Neural progenitor cell (in vitro differentiated cells): ENCODE data around the gene GABBR2. TPM values are rescaled to one million over a fixed set of nuclear protein-coding genes. Genes with fewer than 3 reads are reported as not detected.

Source experiments
- DNase-seq: peaks from one replicate; pipeline ENCODE4 v3.0.0-alpha.2; 2016; ENCODE audit warnings: low spot score
- H2AFZ ChIP-seq: fragments of 200-600 bp; sonication (generic); replicated peaks from 2 replicates; pipeline ENCODE4 v1.6.1; 2016; ENCODE audit warnings: antibody characterized with exemption
- H3F3A ChIP-seq: fragments of 200-600 bp; sonication (generic); 2 replicates; pipeline ENCODE4 v1.6.1; 2016; ENCODE audit warnings: antibody characterized with exemption, low read depth
- H3K27ac ChIP-seq: fragments of 200-600 bp; sonication (generic); 2 replicates; pipeline ENCODE4 v1.5.1; 2016; ENCODE audit warnings: mild to moderate bottlenecking
- H3K27me3 ChIP-seq: fragments of 200-600 bp; sonication (generic); 2 replicates; pipeline ENCODE4 v1.6.1; 2016; ENCODE audit warnings: mild to moderate bottlenecking, moderate library complexity
- H3K36me3 ChIP-seq: fragments of 200-600 bp; sonication (generic); 2 replicates; pipeline ENCODE4 v1.5.1; 2016
- H3K4me1 ChIP-seq: fragments of 200-600 bp; sonication (generic); 2 replicates; pipeline ENCODE4 v1.6.1; 2016; ENCODE audit warnings: mixed run types
- H3K4me2 ChIP-seq: fragments of 200-600 bp; sonication (generic); 2 replicates; pipeline ENCODE4 v1.6.1; 2016
- H3K4me3 ChIP-seq: fragments of 200-600 bp; sonication (generic); 2 replicates; pipeline ENCODE4 v1.5.1; 2016
- H3K79me2 ChIP-seq: fragments of 200-600 bp; sonication (generic); 2 replicates; pipeline ENCODE4 v1.6.1; 2016; ENCODE audit warnings: low read depth
- H3K9ac ChIP-seq: fragments of 200-600 bp; sonication (generic); 2 replicates; pipeline ENCODE4 v1.6.1; 2016
- H3K9me3 ChIP-seq: fragments of 200-600 bp; sonication (generic); 2 replicates; pipeline ENCODE4 v1.5.1; 2016; ENCODE audit warnings: low read depth
- H4K20me1 ChIP-seq: fragments of 200-600 bp; sonication (generic); 2 replicates; pipeline ENCODE4 v1.6.1; 2016; ENCODE audit warnings: low read depth
- H3K27ac Mint-ChIP-seq: 3 replicates; pipeline ENCODE4 v1.8.0; 2021; ENCODE audit warnings: mixed read lengths
- H3K27me3 Mint-ChIP-seq: 2 replicates; pipeline ENCODE4 v1.8.0; 2022; ENCODE audit warnings: low read depth, mild to moderate bottlenecking, inconsistent platforms, moderate library complexity, mixed read lengths; ENCODE audit not compliant: insufficient read depth
- H3K36me3 Mint-ChIP-seq: 3 replicates; pipeline ENCODE4 v1.8.0; 2021; ENCODE audit warnings: mixed read lengths
- H3K4me1 Mint-ChIP-seq: 3 replicates; pipeline ENCODE4 v1.8.0; 2021; ENCODE audit warnings: mixed read lengths
- H3K4me3 Mint-ChIP-seq: 3 replicates; pipeline ENCODE4 v1.8.0; 2021; ENCODE audit warnings: mild to moderate bottlenecking, moderate library complexity, mixed read lengths
- H3K9me3 Mint-ChIP-seq: 3 replicates; pipeline ENCODE4 v1.8.0; 2020; ENCODE audit warnings: mixed read lengths
- EZH2 ChIP-seq: fragments of 200-600 bp; sonication (generic); IDR thresholded peaks from 2 replicates; pipeline ENCODE4 v1.6.1; 2017; ENCODE audit warnings: antibody characterized with exemption, mild to moderate bottlenecking, moderate library complexity
- EZH2phosphoT487 ChIP-seq: fragments of 200-600 bp; sonication (generic); IDR thresholded peaks from 2 replicates; pipeline ENCODE4 v1.6.1; 2017; ENCODE audit warnings: antibody characterized with exemption
- total RNA-seq: library from RNA; depleted of rRNA; stranded (reverse); fragments of >200 nt; gene quantifications from 2 replicates; pipeline ENCODE4 v1.2.3, GENCODE V29; 2015; ENCODE audit warnings: low replicate concordance
- TF ChIP-seq, protein P1 (sequence below): fragments of 200-600 bp; sonication (generic); IDR thresholded peaks from 2 replicates; pipeline ENCODE4 v1.5.1; 2017; ENCODE audit warnings: antibody characterized with exemption, mild to moderate bottlenecking

GABBR2 gene
- total RNA-seq, 1 donor from 2014 or later, result not detected

DNA sequence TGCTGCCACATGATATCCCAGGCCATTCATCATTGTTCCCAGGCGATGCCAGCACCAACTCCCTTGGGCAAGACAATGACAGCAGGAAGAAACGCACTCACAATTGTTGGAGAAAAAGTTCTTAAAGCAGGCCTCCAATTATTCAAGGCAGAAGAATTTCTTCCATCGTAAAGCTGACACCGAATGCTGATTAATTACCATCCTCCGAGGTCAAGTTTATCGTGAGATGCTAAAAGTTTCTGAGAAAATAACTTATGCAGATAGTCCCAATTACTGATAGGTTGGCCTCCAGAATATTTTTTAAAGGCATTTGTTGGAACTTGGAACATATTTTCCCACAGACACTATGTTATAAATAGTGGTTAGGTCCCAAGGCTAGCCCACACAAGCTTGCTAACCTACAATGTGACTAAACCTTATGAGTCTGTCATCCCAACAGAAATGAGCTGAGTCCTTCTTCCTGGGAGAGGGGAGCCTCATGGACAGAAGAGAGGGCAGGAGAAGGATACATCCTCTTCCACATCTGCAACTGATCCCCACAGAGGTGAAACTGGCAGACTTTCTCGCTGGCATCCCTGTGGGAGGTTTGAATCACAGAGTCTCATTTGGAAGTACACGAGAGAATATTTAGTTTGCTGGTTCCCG lies 250.9 kb downstream of the GABBR2 start:
- DNase-seq, result no peak
- no peak for TF ChIP-seq EZH2phosphoT487
- TF ChIP-seq EZH2, result no peak
- TF ChIP-seq, protein P1, sequence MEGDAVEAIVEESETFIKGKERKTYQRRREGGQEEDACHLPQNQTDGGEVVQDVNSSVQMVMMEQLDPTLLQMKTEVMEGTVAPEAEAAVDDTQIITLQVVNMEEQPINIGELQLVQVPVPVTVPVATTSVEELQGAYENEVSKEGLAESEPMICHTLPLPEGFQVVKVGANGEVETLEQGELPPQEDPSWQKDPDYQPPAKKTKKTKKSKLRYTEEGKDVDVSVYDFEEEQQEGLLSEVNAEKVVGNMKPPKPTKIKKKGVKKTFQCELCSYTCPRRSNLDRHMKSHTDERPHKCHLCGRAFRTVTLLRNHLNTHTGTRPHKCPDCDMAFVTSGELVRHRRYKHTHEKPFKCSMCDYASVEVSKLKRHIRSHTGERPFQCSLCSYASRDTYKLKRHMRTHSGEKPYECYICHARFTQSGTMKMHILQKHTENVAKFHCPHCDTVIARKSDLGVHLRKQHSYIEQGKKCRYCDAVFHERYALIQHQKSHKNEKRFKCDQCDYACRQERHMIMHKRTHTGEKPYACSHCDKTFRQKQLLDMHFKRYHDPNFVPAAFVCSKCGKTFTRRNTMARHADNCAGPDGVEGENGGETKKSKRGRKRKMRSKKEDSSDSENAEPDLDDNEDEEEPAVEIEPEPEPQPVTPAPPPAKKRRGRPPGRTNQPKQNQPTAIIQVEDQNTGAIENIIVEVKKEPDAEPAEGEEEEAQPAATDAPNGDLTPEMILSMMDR, result no peak
- H3K4me2 ChIP-seq, result no peak overlapping the region
- no peaks in the 10 kb centered on the region for H3K4me1 ChIP-seq
- H2AFZ ChIP-seq, result no peak overlapping the region
- no peak overlapping the region for H3K4me3 Mint-ChIP-seq
- no peak overlapping the region for H3K27ac ChIP-seq
- peaks cover 4% of the 10 kb centered on the region for H3K4me1 Mint-ChIP-seq
- H3K79me2 ChIP-seq, result no peaks in the 10 kb centered on the region
- H4K20me1 ChIP-seq, result no peaks in the 10 kb centered on the region
- no peaks in the 10 kb centered on the region for H3F3A ChIP-seq
- peaks cover 17% of the 10 kb centered on the region for H3K9me3 ChIP-seq
- no peaks in the 10 kb centered on the region for H3K36me3 Mint-ChIP-seq
- no peaks in the 10 kb centered on the region for H3K27me3 ChIP-seq
- H3K27me3 Mint-ChIP-seq, result peaks cover 5% of the 10 kb centered on the region
- H3K9me3 Mint-ChIP-seq, result peaks cover 26% of the 10 kb centered on the region
- no peak overlapping the region for H3K27ac Mint-ChIP-seq
- no peak overlapping the region for H3K9ac ChIP-seq
- no peak overlapping the region for H3K4me3 ChIP-seq
- H3K36me3 ChIP-seq, result no peaks in the 10 kb centered on the region

DNA sequence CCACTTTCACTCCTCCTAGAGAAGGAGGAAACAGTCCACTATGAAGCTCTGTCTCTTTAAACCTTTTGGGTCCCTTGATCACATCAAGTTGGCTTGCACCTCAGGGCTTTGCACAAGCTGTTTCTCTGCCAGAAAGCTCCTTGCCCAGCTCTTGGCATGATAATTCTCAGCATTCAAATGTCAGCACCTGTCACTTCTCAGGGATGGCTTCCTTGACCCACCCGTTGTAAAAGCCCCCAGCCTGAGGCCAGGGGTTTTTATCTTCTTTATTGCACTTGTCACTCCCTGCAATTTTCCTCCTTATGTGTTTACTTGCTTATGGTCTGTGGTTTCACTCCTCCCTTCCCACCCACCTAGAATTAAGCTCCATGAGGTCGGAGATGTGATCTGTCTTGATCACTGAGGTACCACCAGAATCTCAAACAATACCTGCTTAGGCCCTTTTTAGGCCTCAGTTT lies 252.6 kb downstream of the GABBR2 start:
- no peak overlapping the region for H3K4me3 Mint-ChIP-seq
- Histone ChIP-seq H3F3A (no peaks in the 10 kb centered on the region), H3K9me3 (peaks cover 7% of the 10 kb centered on the region)

DNA sequence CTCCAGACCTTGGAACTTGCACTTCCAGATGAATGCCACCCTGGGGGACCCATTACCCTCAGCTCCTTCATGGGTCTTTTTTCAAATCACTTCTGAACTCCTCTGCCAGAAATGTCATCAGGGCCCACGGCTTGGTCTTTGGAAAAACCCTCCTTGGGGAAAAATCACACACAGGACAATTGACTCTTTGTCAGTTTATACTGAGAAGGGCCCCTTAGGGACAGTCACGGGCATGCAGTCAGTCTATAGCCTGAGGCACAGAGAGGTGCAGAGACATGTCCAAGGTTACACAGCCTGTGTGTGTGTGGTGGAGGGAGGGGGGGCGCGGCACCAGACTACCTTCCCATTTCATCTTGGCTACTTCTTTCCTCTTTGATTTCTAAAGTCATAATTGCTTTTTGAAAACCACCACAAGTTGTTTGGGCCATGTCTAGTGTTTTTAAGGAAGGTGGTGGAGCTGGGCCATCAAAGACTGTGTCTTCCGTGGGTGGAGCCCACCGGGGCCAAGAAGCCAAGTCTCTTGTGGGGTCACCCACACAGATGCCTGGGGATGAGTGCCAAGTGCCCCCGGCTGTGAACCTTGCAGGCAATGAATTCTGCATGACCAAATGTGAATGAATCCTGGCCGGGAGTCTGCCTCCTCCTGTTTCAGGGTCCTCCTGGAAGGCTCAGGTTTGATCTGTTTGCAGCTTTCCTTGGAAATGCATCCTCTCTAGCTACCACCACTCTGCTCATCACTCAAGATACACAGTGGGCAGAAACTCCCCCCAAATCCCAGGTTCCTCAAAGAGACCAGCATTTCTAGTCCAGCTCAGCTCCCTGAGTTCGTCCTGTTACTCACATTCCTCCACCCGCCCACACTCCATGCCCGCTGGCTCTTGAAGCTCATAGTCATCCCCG lies 253.2 kb downstream of the GABBR2 start:
- no peaks in the 10 kb centered on the region for H3K79me2 ChIP-seq
- H3K27ac Mint-ChIP-seq, result peak overlapping the region; percentile 54
- H3K27ac ChIP-seq, result no peak overlapping the region
- TF ChIP-seq, protein P1, result no peak
- TF ChIP-seq EZH2 (no peak), EZH2phosphoT487 (no peak)
- no peaks in the 10 kb centered on the region for H3F3A ChIP-seq
- no peak overlapping the region for H2AFZ ChIP-seq
- H3K27me3 ChIP-seq, result no peaks in the 10 kb centered on the region
- H3K4me3 ChIP-seq, result no peak overlapping the region
- no peaks in the 10 kb centered on the region for H4K20me1 ChIP-seq
- H3K4me2 ChIP-seq, result no peak overlapping the region
- peaks cover 10% of the 10 kb centered on the region for H3K9me3 Mint-ChIP-seq
- H3K9ac ChIP-seq, result no peak overlapping the region
- DNase-seq, result no peak
- no peaks in the 10 kb centered on the region for H3K4me1 ChIP-seq
- H3K4me1 Mint-ChIP-seq, result peaks cover 4% of the 10 kb centered on the region
- H3K36me3 Mint-ChIP-seq, result no peaks in the 10 kb centered on the region
- H3K4me3 Mint-ChIP-seq, result no peak overlapping the region
- H3K36me3 ChIP-seq, result no peaks in the 10 kb centered on the region
- peaks cover under 1% of the 10 kb centered on the region for H3K9me3 ChIP-seq
- H3K27me3 Mint-ChIP-seq, result peaks cover 10% of the 10 kb centered on the region

More for the DNA sequence above, 252.6 kb downstream of the GABBR2 start:
- peaks cover 10% of the 10 kb centered on the region for H3K27me3 Mint-ChIP-seq
- no peaks in the 10 kb centered on the region for H3K36me3 Mint-ChIP-seq
- H3K4me1 Mint-ChIP-seq, result peaks cover 4% of the 10 kb centered on the region
- Histone ChIP-seq H3K79me2 (no peaks in the 10 kb centered on the region), H3K9ac (no peak overlapping the region), H3K4me2 (no peak overlapping the region), H3K4me1 (no peaks in the 10 kb centered on the region), H3K36me3 (no peaks in the 10 kb centered on the region), H3K27ac (no peak overlapping the region), H3K27me3 (no peaks in the 10 kb centered on the region), H4K20me1 (no peaks in the 10 kb centered on the region), H2AFZ (no peak overlapping the region), H3K4me3 (no peak overlapping the region)
- H3K27ac Mint-ChIP-seq, result no peak overlapping the region
- peaks cover 16% of the 10 kb centered on the region for H3K9me3 Mint-ChIP-seq
- DNase-seq, result no peak
- TF ChIP-seq EZH2phosphoT487, result no peak
- TF ChIP-seq EZH2, result no peak
- TF ChIP-seq, protein P1, result no peak
